Measurements from ENCODE around the gene TPSG1.

The TPSG1 gene

GRCh38 chr16:1175566-1176279 lies 49.3 kb downstream of the TPSG1 start:
- DNase-seq, result no peak

- no peak for DNase-seq
Measured at GRCh38 chr16:1174477-1175357, 50.4 kb downstream of the TPSG1 start.

- DNase-seq, result no peak
Measured at GRCh38 chr16:1173788-1174451, 51.1 kb downstream of the TPSG1 start.

GRCh38 chr16:1172651-1173050 lies 52.4 kb downstream of the TPSG1 start:
- DNase-seq, result no peak

- no peak for DNase-seq
Measured at GRCh38 chr16:1171854-1172428, 53.1 kb downstream of the TPSG1 start.

All from islet precursor cell (in vitro differentiated cells).